Testis (tissue), 3 donors: ENCODE measurements around the gene SLC10A6. TPM values are rescaled to one million over a fixed set of nuclear protein-coding genes. Genes with fewer than 3 reads are reported as not detected.

Experiments
- DNase-seq: peaks from one replicate; pipeline ENCODE4 v3.0.0-alpha.2; 2019
- H3K27ac ChIP-seq, 2 donors: fragments of 200-600 bp; sonication (generic); one replicate each; pipeline ENCODE4 v1.5.1; 2019
- H3K27me3 ChIP-seq: fragments of 200-600 bp; sonication (generic); one replicate; pipeline ENCODE4 v1.5.1; 2019
- H3K36me3 ChIP-seq: fragments of 200-600 bp; sonication (generic); one replicate; pipeline ENCODE4 v1.5.1; 2017; ENCODE audit warnings: low read depth; ENCODE audit errors: missing control alignments
- H3K4me1 ChIP-seq: fragments of 200-600 bp; sonication (generic); one replicate; pipeline ENCODE4 v1.5.1; 2019
- H3K4me3 ChIP-seq, 2 donors: fragments of 200-600 bp; sonication (generic); one replicate each; pipeline ENCODE4 v1.5.1; 2017 to 2019
- H3K9me3 ChIP-seq: fragments of 200-600 bp; sonication (generic); one replicate; pipeline ENCODE4 v1.5.1; 2017
- POLR2A ChIP-seq: fragments of 450-650 bp; IDR thresholded peaks from one replicate; pipeline ENCODE4 v1.6.1; 2017; ENCODE audit warnings: antibody characterized with exemption, mild to moderate bottlenecking, moderate library complexity
- WGBS, 2 donors: methylation state at CpG; one replicate each; pipeline ENCODE4 v1.1.5; 2018; 5-methylcytosine and 5-hydroxymethylcytosine counted together
- intact Hi-C: fragments of 100-400 bp; cut with DNase I; formaldehyde crosslinking; loops from one replicate; pipeline ENCODE4 v1.15.1; 2023; ENCODE audit warnings: low total_unique reads
- polyA plus RNA-seq: library from polyadenylated mRNA; stranded (reverse); fragments of 350-450 nt; fragmentation: Illumina TruSeq; extraction: RNeasy Lipid Tissue Mini Kit (QIAGEN cat#74804); gene quantifications from one replicate; pipeline ENCODE4 v1.2.3, GENCODE V29; 2014; ENCODE audit warnings: low read depth, low replicate concordance; ENCODE audit not compliant: insufficient read depth
- total RNA-seq, 2 donors: library from RNA; depleted of rRNA; stranded (reverse); fragments of >200 nt; gene quantifications; one replicate each; pipeline ENCODE4 v1.2.3, GENCODE V29; 2016
- TF ChIP-seq, protein P1 (sequence below), 3 experiments: fragments of 450-650 bp in 2 of 3; fragments of 200-600 bp in 1 of 3; sonication (generic) in 1 of 3; IDR thresholded peaks; one replicate each; pipeline ENCODE4 v1.5.1; 2016 to 2019; ENCODE audit warnings: antibody characterized with exemption in 3 of 3, mild to moderate bottlenecking in 2 of 3, moderate library complexity in 1 of 3

The SLC10A6 gene
- total and polyA plus RNA-seq, 3 donors from 2014 or later: 1.5 to 6.9 (median 3.0) TPM

DNA sequence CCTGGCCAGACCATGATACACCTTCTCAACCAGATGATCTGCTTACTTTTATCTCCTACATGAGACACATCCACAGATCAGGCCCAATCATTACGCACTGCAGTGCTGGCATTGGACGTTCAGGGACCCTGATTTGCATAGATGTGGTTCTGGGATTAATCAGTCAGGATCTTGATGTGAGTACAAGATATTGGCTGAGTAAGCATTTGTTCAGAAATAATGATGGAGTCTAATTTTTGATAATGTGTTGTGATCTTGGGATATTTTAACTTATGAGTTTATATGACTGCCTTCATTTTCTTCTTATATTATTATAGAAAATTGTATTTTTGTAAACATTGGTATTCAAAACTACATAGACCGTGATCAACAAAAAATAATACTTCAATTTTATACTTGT is 39.4 kb downstream of the SLC10A6 start:
- DNase-seq: no peak
- TF ChIP-seq POLR2A: no peak
- TF ChIP-seq, protein P1, sequence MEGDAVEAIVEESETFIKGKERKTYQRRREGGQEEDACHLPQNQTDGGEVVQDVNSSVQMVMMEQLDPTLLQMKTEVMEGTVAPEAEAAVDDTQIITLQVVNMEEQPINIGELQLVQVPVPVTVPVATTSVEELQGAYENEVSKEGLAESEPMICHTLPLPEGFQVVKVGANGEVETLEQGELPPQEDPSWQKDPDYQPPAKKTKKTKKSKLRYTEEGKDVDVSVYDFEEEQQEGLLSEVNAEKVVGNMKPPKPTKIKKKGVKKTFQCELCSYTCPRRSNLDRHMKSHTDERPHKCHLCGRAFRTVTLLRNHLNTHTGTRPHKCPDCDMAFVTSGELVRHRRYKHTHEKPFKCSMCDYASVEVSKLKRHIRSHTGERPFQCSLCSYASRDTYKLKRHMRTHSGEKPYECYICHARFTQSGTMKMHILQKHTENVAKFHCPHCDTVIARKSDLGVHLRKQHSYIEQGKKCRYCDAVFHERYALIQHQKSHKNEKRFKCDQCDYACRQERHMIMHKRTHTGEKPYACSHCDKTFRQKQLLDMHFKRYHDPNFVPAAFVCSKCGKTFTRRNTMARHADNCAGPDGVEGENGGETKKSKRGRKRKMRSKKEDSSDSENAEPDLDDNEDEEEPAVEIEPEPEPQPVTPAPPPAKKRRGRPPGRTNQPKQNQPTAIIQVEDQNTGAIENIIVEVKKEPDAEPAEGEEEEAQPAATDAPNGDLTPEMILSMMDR (IDR thresholded peaks at IDR 0.05): no peak
- Histone ChIP-seq H3K4me3 (no peak overlapping the region), H3K4me1 (no peaks in the 10 kb centered on the region), H3K27me3 (no peaks in the 10 kb centered on the region), H3K36me3 (no peaks in the 10 kb centered on the region), H3K27ac (no peak overlapping the region), H3K9me3 (no peaks in the 10 kb centered on the region)
- 92 to 94% methylated on average over 3 of the region's 3 CpGs for WGBS, 2 donors
- intact Hi-C loops: no loop called here

DNA sequence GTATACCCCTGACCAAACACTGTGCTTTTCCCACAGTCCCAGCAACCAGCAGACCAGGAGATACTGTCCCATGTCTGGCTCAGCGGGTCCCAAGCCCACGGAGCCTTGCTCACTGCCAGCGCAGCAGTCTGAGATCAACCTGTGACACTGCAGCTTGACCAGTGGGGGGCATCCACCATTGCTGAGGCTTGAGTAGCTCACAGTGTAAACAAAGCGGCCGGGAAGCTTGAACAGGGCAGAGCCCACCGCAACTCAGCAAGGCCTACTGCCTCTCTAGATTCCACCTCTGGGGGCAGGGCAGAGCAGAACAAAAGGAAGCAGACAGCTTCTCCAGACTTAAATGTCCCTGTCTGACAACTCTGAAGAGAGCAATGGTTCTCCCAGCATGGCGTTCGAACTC is 58.1 kb downstream of the SLC10A6 start:
- H3K9me3 ChIP-seq: no peaks in the 10 kb centered on the region
- no peak overlapping the region for H3K4me3 ChIP-seq
- intact Hi-C loops: no loop called here
- H3K36me3 ChIP-seq: no peaks in the 10 kb centered on the region
- no peaks in the 10 kb centered on the region for H3K4me1 ChIP-seq
- no peak overlapping the region for H3K27ac ChIP-seq
- H3K27me3 ChIP-seq: no peaks in the 10 kb centered on the region
- no peak for DNase-seq
- 97 to 98% methylated on average over 5 to 8 of the region's 8 CpGs for WGBS, 2 donors
- TF ChIP-seq, protein P1 (IDR thresholded peaks at IDR 0.05): no peak
- no peak for TF ChIP-seq POLR2A

DNA sequence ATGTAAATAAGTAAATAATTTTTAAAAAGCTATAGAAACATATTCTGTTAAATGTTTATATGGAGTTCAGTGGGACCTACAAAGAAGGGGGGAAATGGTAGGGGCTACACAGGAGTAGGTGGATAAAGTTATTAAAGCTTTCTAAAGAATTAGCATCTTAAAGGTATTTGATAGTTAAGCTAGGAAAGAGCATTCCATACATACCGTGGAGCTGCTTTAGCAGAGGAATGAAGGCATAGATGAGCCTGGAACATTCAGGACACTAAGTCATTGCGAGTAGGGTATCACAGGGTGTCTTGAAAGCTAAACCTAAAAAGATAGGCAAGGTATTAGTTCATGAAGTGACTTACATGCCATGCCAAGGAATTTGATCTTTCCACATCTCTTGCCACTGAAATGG is 60.4 kb downstream of the SLC10A6 start:
- Histone ChIP-seq H3K36me3 (no peaks in the 10 kb centered on the region), H3K27ac (no peak overlapping the region), H3K4me3 (no peak overlapping the region), H3K9me3 (no peaks in the 10 kb centered on the region), H3K4me1 (no peaks in the 10 kb centered on the region), H3K27me3 (no peaks in the 10 kb centered on the region)
- 69 to 95% methylated on average over 2 of the region's 2 CpGs for WGBS, 2 donors
- DNase-seq: no peak
- intact Hi-C loops: no loop called here
- TF ChIP-seq, protein P1 (IDR thresholded peaks at IDR 0.05): no peak
- TF ChIP-seq POLR2A: no peak

DNA sequence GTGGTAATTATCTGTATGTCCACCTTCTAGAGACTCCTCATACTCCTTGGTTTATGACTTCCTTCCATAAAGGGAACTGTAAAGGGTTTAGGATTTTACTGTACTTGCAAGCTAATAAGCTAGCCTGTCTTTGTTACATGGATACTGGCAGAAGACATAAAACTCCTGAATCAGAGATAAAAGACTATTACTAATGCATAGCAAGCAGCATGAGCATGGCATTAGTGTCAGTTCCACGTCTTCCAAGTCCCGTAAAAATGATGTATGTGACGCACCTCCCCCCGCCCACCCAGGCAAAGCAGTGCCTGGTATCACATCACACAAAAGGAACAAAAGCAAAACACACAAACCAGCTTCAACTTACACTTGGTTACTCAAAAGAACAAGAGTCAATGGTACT is 71.0 kb downstream of the SLC10A6 start:
- intact Hi-C loops: no loop called here
- Histone ChIP-seq H3K4me3 (no peak overlapping the region), H3K27me3 (no peaks in the 10 kb centered on the region), H3K9me3 (no peaks in the 10 kb centered on the region), H3K27ac (no peak overlapping the region), H3K4me1 (no peaks in the 10 kb centered on the region), H3K36me3 (no peaks in the 10 kb centered on the region)
- 84 to 93% methylated on average over 4 of the region's 4 CpGs for WGBS, 2 donors
- no peak for DNase-seq
- TF ChIP-seq POLR2A: no peak
- TF ChIP-seq, protein P1 (IDR thresholded peaks at IDR 0.05): no peak

DNA sequence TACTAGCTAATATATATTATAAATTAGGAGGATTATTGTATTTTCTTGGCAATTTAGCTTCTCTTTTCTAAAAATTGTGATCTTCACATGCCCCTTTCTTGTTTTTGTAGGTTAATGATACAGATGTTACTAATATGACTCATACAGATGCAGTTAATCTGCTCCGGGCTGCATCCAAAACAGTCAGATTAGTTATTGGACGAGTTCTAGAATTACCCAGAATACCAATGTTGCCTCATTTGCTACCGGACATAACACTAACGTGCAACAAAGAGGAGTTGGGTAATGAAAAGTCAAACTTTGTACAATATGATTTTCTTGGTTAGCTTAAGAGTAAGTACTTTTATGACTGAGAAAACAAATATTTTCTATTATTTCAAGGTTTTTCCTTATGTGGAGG is 74.1 kb downstream of the SLC10A6 start:
- intact Hi-C loops: no loop called here
- Histone ChIP-seq H3K9me3 (no peaks in the 10 kb centered on the region), H3K27me3 (no peaks in the 10 kb centered on the region), H3K4me3 (no peak overlapping the region), H3K36me3 (no peaks in the 10 kb centered on the region), H3K4me1 (no peaks in the 10 kb centered on the region), H3K27ac (no peak overlapping the region)
- TF ChIP-seq, protein P1 (IDR thresholded peaks at IDR 0.05): no peak
- no peak for TF ChIP-seq POLR2A
- 82 to 92% methylated on average over 4 of the region's 4 CpGs for WGBS, 2 donors
- DNase-seq: no peak
